ENCODE measurements around the gene RFESD.

DNA sequence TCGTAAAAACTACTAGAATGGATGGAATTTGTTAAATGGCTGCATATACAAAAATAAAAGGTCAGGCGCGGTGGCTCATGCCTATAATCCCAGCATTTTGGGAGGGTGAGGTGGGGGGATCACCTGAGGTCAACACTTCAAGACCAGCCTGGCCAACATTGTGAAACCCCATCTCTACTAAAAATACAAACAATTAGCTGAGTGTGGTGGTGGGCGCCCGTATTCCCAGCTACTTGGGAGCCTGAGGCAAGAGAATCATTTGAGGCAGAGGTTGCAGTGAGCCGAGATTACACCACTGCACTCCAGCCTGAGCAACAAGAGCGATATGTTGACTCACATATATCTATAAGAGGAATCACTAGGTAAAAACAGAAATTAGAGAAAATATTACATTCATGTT lies 36.0 kb upstream of the RFESD start:
- TF ChIP-seq POLR2AphosphoS5 (IDR thresholded peaks at IDR 0.05; ENCODE audit: low read depth, low read length) (no peak), SPI1 (IDR thresholded peaks at IDR 0.05; ENCODE audit: low read depth, low read length) (no peak), POLR2A (IDR thresholded peaks at IDR 0.05; ENCODE audit: low read depth, low read length) (no peak)
